Measurements from ENCODE around the gene JPH4.

JPH4 gene

GRCh38 chr14:23522643-23523198, 55.9 kb downstream of the JPH4 start:
- DNase-seq, result no peak

GRCh38 chr14:23521785-23522640, 56.6 kb downstream of the JPH4 start:
- no peak for DNase-seq

- no peak for DNase-seq
Measured at GRCh38 chr14:23520899-23521533, 57.6 kb downstream of the JPH4 start.

- no peak for DNase-seq
Measured at GRCh38 chr14:23518709-23519108, 59.9 kb downstream of the JPH4 start.
